ENCODE results near the gene CAMK1D. TPM values are rescaled to one million over a fixed set of nuclear protein-coding genes. Genes with fewer than 3 reads are reported as not detected.

The CAMK1D gene
- total and polyA plus RNA-seq, 2 of the 8 experiments (the other 6 are each of a cell fraction or from before 2014, with no cell fraction given), result 3.5 to 10.6 TPM

DNA sequence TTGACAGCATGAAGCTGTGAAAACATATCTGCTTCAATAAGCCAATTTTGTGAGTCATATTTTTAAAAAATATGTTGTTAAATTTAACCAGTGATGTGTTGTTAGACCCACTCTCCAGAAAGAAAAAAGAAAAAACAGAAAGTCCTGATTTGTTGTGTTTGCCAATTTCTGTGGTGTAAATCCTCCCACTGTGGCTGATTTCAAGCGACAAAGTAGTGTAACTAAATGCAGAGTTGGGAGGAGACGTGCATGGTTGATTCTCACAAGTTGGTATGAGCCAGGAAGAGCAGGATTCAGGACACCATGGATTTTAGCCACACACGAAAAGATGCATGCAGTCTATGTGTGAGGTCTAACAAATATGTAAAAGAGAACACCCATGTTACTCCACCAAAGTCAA lies 513.1 kb downstream of the CAMK1D start:
- H2AK5ac ChIP-seq (ENCODE audit: low read depth, low read length), result no peak overlapping the region
- H3K18ac ChIP-seq (ENCODE audit: extremely low read depth, low read length), result no peak overlapping the region
- H3K14ac ChIP-seq (ENCODE audit: insufficient read length), result no peak overlapping the region

More for the DNA sequence above, 513.1 kb downstream of the CAMK1D start:
- Histone ChIP-seq H3K4me3 (ENCODE audit: extremely low read depth in 1 of 4, insufficient read depth in 2 of 4, low read depth in 3 of 4, low read length in 4 of 4) (no peak overlapping the region), H3K4me2 (ENCODE audit: insufficient read depth in 1 of 2, low read depth in 2 of 2, low read length in 2 of 2) (no peak overlapping the region), H3K23ac (ENCODE audit: insufficient read length) (no peak overlapping the region), H3K23me2 (ENCODE audit: low read depth, low read length) (no peaks in the 10 kb centered on the region), H2BK12ac (ENCODE audit: low read depth, low read length) (no peak overlapping the region), H3K4ac (replicated peaks; ENCODE audit: insufficient read length, low read depth, low read length) (no peak overlapping the region), H2BK20ac (ENCODE audit: low read length) (no peak overlapping the region), H4K91ac (replicated peaks; ENCODE audit: insufficient read length, low read length) (no peak overlapping the region), H3K27me3 (replicated peaks in 1 of 4; ENCODE audit: control insufficient read depth in 3 of 4, extremely low read depth in 1 of 4, insufficient read depth in 3 of 4, low read length in 3 of 4) (no peaks in the 10 kb centered on the region), H2BK15ac (ENCODE audit: low read length) (no peak overlapping the region), H3K9me3 (ENCODE audit: insufficient read depth in 2 of 2, low read depth in 1 of 2, low read length in 1 of 2) (no peaks in the 10 kb centered on the region), H4K5ac (ENCODE audit: insufficient read length, low read depth, low read length) (no peak overlapping the region), H2BK5ac (ENCODE audit: low read depth, low read length) (no peak overlapping the region), H3K79me2 (ENCODE audit: control insufficient read depth in 1 of 2, insufficient read depth in 2 of 2, low read length in 2 of 2) (no peaks in the 10 kb centered on the region), H3K79me1 (ENCODE audit: low read depth, low read length) (no peaks in the 10 kb centered on the region), H3K9ac (replicated peaks in 1 of 4; ENCODE audit: extremely low read depth in 1 of 4, low read depth in 3 of 4, low read length in 3 of 4) (no peak overlapping the region), H3K56ac (replicated peaks; ENCODE audit: insufficient read length, low read depth, low read length) (no peak overlapping the region), H2AFZ (ENCODE audit: low read length) (no peak overlapping the region), H4K20me1 (replicated peaks in 1 of 2; ENCODE audit: control insufficient read depth in 1 of 2, insufficient read depth in 2 of 2, low read length in 2 of 2) (no peaks in the 10 kb centered on the region), H3K4me1 (replicated peaks in 1 of 4; ENCODE audit: control insufficient read depth in 3 of 4, insufficient read depth in 4 of 4, low read length in 3 of 4) (no peaks in the 10 kb centered on the region), H2BK120ac (replicated peaks; ENCODE audit: low read depth, low read length) (no peak overlapping the region), H3K36me3 (ENCODE audit: control insufficient read depth in 2 of 4, insufficient read depth in 4 of 4, low read length in 3 of 4) (no peaks in the 10 kb centered on the region), H3K27ac (ENCODE audit: low read depth, low read length) (no peak overlapping the region), H4K8ac (ENCODE audit: extremely low read depth, insufficient read depth, low read length) (no peak overlapping the region)
- 91% methylated on average over 3 of the region's 3 CpGs; no CpG with 5 or more reads in 1 of the 2 experiments for WGBS, 2 experiments (ENCODE audit: extremely low coverage in 1 of 2, insufficient coverage in 1 of 2, insufficient read length in 1 of 2, insufficient replicate concordance in 2 of 2, low coverage in 1 of 2, low lambda C conversion rate in 2 of 2, missing lambda C conversion rate in 1 of 2)
- ChIA-PET CTCF (ENCODE audit: partially characterized antibody) (interaction anchor here (1.0 kb wide), 1 partner anchor 8 kb away, joined by 3 read pairs; no protein-coding TSS in a partner anchor), POLR2A (ENCODE audit: partially characterized antibody) (no interaction called here)
- no peak for FAIRE-seq
- no peak for TF ChIP-seq CBX5 (IDR thresholded peaks at IDR 0.05; ENCODE audit: low read depth, low read length)
- TF ChIP-seq, protein P1, sequence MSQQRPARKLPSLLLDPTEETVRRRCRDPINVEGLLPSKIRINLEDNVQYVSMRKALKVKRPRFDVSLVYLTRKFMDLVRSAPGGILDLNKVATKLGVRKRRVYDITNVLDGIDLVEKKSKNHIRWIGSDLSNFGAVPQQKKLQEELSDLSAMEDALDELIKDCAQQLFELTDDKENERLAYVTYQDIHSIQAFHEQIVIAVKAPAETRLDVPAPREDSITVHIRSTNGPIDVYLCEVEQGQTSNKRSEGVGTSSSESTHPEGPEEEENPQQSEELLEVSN (IDR thresholded peaks at IDR 0.05), result no peak
- no peak for TF ChIP-seq SP1 (IDR thresholded peaks at IDR 0.05; ENCODE audit: low read depth, low read length)
- no peak for TF ChIP-seq GTF2F1 (IDR thresholded peaks at IDR 0.05; ENCODE audit: borderline replicate concordance, low read depth, low read length)
- TF ChIP-seq POLR2A (IDR thresholded peaks at IDR 0.05; ENCODE audit: control extremely low read depth in 1 of 2, low read depth in 2 of 2, low read length in 2 of 2), result no peak
- no peak for TF ChIP-seq CTBP2 (IDR thresholded peaks at IDR 0.05; ENCODE audit: borderline replicate concordance, insufficient read depth, insufficient read length, low read length)
- TF ChIP-seq JUND (IDR thresholded peaks at IDR 0.05; ENCODE audit: low read length), result no peak
- TF ChIP-seq SIN3A (conservative IDR thresholded peaks at IDR 0.05 in 1 of 2, IDR thresholded peaks at IDR 0.05 in 1 of 2; ENCODE audit: low read depth in 1 of 2, low read length in 2 of 2), result no peak
- TF ChIP-seq ZNF274 (IDR thresholded peaks at IDR 0.05; ENCODE audit: borderline replicate concordance, extremely low read depth, low read length), result no peak
- TF ChIP-seq MAFK (IDR thresholded peaks at IDR 0.05; ENCODE audit: low read depth, low read length), result no peak
- no peak for TF ChIP-seq SIX5 (IDR thresholded peaks at IDR 0.05; ENCODE audit: low read depth, low read length)
- TF ChIP-seq HDAC2 (IDR thresholded peaks at IDR 0.05; ENCODE audit: borderline replicate concordance in 1 of 2, low read depth in 2 of 2, low read length in 2 of 2), result no peak
- no peak for TF ChIP-seq EGR1 (IDR thresholded peaks at IDR 0.05; ENCODE audit: borderline replicate concordance, low read depth, low read length)
- TF ChIP-seq, protein P2, sequence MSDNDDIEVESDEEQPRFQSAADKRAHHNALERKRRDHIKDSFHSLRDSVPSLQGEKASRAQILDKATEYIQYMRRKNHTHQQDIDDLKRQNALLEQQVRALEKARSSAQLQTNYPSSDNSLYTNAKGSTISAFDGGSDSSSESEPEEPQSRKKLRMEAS (IDR thresholded peaks at IDR 0.05), result no peak
- DNase-seq (ENCODE audit: low read depth in 1 of 2, low spot score in 2 of 2), result no peak

Data from H1 (cell line).